Stimulated activated naive CD8-positive, alpha-beta T cell treated with anti-CD3 and anti-CD28 coated beads, Interleukin-15, Interleukin-2, amounts not matched to agents 100 U/mL and 50 U/mL, for 24 hours (primary cell): ENCODE results near the gene PROM2.
A peak's percentile ranks its signal among the peaks of the same experiment; 100 is the strongest.
"Not testable (repeated sequence)": the region's sequence is repeated elsewhere in the genome, so short reads cannot be mapped to it uniquely, and the experiment has no call there.

Experiments
- ATAC-seq: fragments of 150-1000 bp; cut with Tn5 transposase; one replicate; pipeline ENCODE4 v1.10.0; 2021
- DNase-seq: peaks from one replicate; pipeline ENCODE4 v3.0.0; 2021

The PROM2 gene, protein sequence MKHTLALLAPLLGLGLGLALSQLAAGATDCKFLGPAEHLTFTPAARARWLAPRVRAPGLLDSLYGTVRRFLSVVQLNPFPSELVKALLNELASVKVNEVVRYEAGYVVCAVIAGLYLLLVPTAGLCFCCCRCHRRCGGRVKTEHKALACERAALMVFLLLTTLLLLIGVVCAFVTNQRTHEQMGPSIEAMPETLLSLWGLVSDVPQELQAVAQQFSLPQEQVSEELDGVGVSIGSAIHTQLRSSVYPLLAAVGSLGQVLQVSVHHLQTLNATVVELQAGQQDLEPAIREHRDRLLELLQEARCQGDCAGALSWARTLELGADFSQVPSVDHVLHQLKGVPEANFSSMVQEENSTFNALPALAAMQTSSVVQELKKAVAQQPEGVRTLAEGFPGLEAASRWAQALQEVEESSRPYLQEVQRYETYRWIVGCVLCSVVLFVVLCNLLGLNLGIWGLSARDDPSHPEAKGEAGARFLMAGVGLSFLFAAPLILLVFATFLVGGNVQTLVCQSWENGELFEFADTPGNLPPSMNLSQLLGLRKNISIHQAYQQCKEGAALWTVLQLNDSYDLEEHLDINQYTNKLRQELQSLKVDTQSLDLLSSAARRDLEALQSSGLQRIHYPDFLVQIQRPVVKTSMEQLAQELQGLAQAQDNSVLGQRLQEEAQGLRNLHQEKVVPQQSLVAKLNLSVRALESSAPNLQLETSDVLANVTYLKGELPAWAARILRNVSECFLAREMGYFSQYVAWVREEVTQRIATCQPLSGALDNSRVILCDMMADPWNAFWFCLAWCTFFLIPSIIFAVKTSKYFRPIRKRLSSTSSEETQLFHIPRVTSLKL

DNA sequence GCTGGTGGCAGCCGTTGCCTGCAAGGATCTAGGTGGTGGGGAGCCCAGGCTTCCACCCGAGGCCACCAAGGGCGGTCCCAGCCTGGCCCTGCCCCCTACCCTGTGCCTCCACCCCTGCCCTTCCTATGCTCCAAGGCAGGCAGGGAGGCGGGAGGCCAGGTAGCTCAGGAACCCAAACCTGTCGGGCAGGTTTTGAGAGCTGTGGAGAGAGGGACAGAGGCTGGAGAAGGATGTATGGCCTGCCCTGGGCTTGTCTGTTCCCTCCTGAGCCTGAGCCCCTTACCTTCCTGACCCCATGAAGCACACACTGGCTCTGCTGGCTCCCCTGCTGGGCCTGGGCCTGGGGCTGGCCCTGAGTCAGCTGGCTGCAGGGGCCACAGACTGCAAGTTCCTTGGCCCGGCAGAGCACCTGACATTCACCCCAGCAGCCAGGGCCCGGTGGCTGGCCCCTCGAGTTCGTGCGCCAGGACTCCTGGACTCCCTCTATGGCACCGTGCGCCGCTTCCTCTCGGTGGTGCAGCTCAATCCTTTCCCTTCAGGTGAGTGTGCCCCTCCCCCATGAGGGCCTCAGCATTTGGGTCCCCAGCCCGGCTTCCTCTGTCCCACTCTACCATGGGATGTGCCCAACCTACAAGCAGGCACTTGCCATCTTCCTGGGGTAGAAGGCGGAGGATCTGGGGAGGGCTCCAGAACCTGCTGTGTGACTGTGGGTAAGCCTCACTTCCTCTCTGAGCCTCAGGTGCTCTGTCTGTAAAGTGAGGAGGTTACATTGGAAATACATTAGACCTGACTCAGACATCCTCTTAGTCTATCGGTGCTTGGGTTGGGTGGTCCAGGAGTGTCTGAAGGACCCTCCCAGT lies at the start of gene PROM2:
TSS of gene PROM2 (plus strand) at position 159 of the 860 bp plus-strand sequence. CDS start at position 296, 137 bp downstream.
- no peak for ATAC-seq

DNA sequence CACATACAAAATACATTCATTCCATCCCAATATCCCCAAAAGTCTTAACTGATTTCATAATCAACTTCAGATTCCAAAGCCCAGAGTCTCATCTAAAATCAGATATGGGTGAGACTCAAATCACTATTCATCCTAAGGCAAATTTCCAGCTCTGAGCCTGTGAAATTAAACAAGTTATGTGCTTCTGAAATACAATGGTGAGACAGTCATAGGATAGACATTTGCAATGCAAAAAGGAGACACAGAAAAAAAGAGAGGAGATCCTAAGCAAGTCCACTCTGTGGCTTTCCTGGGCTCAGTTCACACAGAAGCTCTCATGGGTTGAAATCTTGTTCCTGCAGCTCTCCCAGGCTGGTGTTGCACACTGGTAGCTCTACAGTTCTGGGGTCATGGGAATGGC lies 48.6 kb upstream of the PROM2 start:
- no peak for ATAC-seq
- no peak for DNase-seq

More for the DNA sequence above, at the start of gene PROM2:
- DNase-seq, result no peak

GRCh38 chr2:95231723-95232122 lies 42.5 kb upstream of the PROM2 start:
- peak; percentile 53 for DNase-seq
- no peak for ATAC-seq

DNA sequence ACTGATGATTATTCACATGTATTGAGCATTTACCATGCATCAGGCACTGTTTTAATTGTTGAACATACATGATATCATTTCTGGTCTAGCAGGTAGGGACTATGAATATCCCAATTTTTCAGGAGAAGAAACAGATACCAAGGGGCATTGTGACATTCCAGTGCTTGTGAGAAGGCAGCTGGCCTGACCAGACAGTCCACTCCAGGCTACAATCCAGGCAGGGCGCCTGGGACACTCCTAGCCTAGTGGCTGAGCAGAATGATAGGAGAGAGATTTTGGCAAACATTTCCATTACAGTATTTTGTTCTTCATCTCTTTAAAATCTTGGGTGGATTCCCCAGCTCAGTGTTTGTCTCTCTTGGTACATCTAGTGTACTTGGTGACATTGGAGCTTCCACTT lies 42.0 kb upstream of the PROM2 start:
- ATAC-seq, result no peak
- no peak for DNase-seq

- no peak for DNase-seq
Measured at GRCh38 chr2:95234286-95234785, 39.9 kb upstream of the PROM2 start.

DNA sequence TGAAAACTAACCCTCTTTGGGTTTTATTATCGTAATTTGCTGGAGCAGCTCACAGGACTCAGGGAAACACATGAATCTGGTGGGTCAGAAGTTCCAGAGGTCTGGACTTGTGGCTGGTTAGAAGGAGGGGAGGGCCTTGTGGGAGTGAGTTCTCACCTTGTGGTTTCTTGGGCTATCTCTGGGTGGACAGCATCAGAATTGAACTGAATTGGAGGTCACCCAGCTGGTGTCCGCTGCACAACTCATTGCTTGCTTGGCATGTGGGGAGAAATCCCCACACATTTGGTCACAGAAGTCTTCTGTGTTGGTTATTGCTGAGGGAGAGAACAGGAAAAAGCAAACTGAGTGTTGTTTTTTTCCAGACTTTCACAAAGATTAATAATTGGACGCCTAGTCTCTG lies 39.4 kb upstream of the PROM2 start:
- ATAC-seq, result no peak
- DNase-seq, result no peak

More at GRCh38 chr2:95234286-95234785, 39.9 kb upstream of the PROM2 start:
- no peak for ATAC-seq

- ATAC-seq, result no peak
- no peak for DNase-seq
Measured at GRCh38 chr2:95238131-95238530, 36.1 kb upstream of the PROM2 start.

GRCh38 chr2:95240091-95240490 lies 34.2 kb upstream of the PROM2 start:
- no peak for ATAC-seq
- no peak for DNase-seq

DNA sequence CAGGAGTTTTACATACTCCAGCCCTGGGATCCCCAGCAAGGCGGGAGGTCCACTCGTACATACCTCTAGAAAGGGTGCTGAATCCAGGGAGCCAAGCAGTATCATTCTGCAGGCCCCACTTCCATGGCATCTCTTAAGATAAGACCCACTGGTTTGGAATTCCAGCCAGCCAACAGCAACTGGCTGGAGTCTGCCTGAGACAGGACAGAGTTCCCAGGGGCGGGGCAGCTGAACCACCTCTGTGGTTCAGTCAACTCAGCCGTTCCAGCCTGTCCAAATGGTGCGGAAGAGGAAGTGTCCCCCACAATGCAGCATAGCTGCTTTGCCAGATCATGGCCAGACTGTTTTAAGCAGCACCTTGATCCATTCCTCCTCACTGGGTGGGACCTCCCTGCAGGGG lies 33.7 kb upstream of the PROM2 start:
- DNase-seq (no peak), ATAC-seq (no peak)

DNA sequence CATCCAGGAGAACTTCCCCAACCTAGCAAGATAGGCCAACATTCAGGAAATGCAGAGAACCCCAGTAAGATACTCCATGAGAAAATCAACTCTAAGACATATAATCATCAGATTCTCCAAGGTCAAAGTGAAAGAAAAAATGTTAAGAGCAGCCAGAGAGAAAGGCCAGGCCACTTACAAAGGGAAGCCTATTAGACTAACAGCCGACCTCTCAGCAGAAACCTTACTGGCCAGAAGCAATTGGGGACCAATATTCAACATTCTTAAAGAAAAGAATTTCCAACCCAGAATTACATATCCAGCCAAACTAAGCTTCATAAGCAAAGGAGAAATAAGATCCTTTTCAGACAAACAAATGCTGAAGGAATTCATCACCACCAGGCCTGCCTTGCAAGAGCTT lies 32.2 kb upstream of the PROM2 start:
- not testable (repeated sequence) for ATAC-seq, DNase-seq

DNA sequence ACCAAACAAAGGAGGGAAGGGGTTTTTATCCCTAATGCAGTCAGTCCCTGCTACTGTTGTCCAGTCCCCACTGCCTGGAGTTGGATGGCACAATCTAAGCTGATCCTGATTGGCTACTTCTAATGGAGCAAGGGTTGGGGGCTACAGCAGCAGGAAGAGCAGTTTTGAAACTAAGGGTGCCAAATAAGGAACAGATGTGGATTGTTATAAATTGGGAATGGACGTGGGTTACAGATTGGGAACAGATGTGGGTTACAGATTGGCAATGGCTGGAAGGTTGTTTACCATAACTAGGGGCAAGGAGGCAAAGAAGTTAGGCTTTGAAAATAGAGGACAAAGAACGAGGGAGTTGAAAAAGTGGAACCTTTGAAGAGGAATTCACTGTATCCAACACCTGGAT lies 16.0 kb upstream of the PROM2 start:
- ATAC-seq (no peak), DNase-seq (no peak)

- DNase-seq, result no peak
- no peak for ATAC-seq
Measured at GRCh38 chr2:95260028-95261023, 13.9 kb upstream of the PROM2 start.

DNA sequence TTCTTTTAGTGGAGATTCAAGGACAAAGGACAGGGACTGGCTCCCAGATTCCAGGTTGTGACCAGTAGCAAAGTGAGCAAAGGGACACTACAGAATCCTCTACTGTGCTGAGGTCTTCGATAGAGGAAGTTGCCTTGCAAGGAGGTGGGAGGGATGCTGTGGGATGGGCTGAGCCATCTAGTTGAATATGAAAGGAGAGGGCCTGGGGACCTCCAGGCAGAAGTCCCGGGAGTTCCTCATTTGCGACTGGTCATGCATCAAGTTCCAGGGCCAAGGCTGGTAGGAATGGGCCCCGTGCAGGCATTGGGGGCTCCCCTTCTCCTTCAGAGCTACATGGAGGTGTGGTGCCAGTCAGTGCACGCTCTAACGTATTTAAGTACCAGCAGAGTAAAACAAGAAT lies 12.6 kb upstream of the PROM2 start:
- DNase-seq, result no peak
- ATAC-seq, result no peak

GRCh38 chr2:95262896-95263542 lies 11.2 kb upstream of the PROM2 start:
- DNase-seq (no peak), ATAC-seq (no peak)

DNA sequence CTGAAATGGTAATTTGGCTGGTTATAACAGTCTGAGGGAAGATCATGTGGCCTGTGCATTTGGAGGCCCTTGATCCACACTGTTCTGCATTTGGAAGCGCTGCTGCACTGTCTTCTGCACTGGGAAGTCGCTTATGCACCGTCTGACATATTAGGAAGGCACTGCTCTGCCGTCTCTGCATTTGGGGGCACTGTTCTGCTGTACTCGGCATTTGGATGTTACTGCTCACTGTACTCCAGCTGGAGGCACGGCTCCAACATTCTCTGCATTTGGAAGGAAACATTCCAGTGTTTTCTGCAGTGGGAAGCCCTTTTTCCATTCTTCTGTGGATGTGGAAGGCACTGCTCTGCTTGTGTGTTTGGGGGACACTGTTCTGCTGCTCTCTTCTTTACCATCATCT lies 9.6 kb upstream of the PROM2 start:
- ATAC-seq (no peak), DNase-seq (no peak)

DNA sequence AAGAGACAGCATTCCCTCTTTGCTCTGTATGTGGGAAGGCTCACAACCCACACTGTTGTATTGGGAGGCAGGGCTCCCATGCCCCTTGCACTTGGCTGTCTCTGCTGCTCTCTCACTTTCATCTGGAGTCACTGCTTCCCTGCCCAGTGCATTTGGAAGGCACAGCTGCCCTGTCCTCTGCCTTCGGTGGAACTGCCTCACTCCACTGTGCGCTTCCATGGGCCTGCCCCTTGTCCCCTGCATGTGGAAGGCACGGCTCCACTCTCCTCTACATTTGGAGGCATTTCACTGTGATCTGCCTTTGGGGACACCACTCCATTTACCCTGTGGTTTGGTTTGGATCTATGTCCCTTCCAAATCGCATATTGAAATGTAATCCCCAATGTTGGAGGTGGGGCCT lies 9.1 kb upstream of the PROM2 start:
- DNase-seq, result no peak
- ATAC-seq, result no peak

GRCh38 chr2:95266781-95267430 lies 7.3 kb upstream of the PROM2 start:
- DNase-seq (no peak), ATAC-seq (no peak)

GRCh38 chr2:95267458-95268210 lies 6.6 kb upstream of the PROM2 start:
- DNase-seq (no peak), ATAC-seq (no peak)
